Activated CD4-positive, alpha-beta T cell treated with anti-CD3 and anti-CD28 coated beads, Interleukin-2, Interleukin-4, amounts not matched to agents 100 ng/mL and 50 ng/mL, durations not matched to agents 16 hours and 8 hours (primary cell): Measurements from ENCODE around the gene NLGN1.

Source experiments
- DNase-seq: peaks from one replicate; pipeline ENCODE4 v3.0.0-alpha.2; 2020; ENCODE audit warnings: low spot score

Gene NLGN1

DNA sequence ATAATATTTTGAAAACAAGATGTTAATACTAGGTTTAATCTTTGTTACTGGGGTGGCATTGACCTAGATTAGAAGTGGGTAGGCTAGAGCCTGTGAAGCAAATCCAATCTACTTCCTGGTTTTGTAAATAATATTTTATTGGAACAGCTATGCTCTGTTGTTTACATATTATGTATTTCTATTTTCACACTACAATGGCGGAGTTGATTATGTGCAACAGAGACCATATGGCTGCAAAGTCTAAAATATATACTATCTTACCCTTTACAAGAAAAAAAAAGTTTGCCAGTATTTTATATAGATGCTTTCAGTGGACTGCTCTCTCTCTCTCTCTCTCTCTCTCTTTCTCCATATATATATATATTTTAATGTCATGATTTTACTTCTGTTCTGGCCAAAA is 244.2 kb downstream of the NLGN1 start:
- DNase-seq, result no peak

GRCh38 chr3:173644086-173645082 is 246.8 kb downstream of the NLGN1 start:
- no peak for DNase-seq

- DNase-seq, result no peak
These were observed 253.1 kb downstream of the NLGN1 start for GRCh38 chr3:173650596-173650995.

DNA sequence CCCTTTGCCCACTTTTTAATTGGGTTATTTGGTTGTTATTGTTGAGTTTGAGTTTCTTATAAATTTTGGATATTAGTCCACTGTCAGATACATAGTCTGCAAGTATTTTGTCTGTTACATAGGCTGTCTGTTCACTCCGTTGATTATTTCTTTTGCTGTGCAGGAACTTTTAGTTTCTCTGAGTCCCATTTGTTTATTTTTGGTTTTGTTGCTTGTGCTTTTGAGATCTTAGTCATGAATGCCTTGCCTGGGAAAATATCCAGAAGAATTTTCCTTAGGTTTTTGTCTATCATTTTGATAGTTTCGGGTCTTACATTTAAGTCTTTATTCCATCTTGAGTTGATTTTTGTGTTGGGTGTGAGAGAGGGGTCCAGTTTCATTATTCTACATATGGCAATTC is 254.5 kb downstream of the NLGN1 start:
- DNase-seq, result no peak

DNA sequence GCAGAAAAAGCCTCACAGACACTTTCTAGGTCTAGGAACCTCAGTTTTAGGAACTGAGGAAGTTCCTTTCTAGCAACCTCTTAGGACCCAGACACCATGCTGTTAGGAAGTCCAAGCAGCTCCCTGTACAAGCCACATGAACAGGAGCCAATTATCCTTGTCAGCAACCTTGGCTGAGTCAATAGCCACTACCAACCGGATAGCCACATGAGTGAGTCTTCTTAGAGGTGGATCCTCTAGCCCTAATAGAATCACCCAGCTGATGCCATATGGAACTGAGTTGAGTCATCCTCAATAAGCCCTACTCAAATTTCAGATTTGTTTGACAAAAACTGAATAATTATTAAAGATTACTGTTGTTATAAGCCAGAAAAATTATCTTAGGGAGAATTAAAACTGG is 256.2 kb downstream of the NLGN1 start:
- DNase-seq, result no peak

DNA sequence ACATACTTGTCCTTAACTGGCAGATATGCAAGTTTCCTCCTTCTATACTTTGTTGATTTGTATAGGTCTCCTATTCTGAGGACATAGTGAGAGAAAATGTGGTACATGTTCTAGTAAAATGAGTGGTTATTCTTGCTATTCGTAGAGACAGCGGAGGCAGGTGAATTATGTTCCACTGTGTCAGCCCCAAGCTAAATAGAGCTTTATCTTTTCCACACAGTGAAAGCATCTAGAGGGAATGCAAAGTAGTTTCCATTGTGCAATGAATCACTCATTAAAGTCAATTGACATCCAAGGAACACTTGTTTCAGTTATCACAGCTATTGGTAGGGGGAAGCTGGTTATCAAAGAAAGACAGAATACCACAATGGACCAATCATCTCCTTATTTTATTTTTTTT is 262.4 kb downstream of the NLGN1 start:
- DNase-seq, result no peak

DNA sequence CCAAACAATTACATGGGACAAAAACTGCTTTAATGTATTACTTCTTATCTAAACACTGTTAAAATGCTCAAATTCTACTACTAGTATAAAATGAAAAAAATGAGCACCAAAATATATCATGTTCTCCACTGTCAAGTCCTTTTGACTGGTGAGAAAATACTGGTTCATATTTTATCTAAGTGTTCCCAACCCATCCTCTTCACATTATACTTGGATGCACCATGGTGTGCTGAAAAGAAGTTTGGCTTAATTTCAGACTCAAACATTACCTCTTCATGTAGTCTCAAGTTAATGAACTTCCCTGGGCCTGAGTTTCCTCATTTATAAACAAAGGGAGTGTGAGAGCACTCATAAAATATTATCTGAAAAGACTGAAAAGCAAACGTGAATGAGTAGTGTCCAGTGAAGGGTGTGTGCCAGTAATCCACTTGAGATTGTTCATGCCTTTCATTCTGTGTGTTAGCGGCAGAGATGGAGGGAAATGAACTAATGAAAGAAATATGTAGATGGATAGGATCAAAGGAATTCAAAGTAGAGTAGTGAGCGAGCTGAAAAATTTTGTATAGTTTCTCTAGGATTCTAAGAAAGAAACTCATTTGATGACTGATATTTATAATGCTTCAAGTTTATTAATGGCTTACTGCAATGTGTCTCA is 263.2 kb downstream of the NLGN1 start:
- DNase-seq, result no peak

DNA sequence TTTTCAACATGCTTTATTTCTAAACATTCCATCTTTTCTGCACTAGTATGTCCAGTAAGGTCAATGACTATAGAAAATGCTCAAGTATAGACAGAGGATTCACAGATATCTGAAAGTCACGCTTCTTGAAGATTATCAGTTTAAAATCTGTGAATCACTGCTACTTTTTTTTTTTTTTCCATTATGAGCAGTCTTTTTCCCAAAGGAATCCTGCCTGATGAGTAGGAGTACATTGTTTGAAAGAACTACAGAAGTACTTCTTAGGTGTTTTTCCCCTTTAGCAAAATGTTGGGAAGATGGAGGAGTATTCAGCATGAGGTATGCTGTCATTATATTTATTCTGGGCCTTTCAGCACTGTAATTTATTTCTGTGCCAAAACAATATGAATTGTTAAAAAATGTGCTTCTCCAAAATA is 266.2 kb downstream of the NLGN1 start:
- no peak for DNase-seq

DNA sequence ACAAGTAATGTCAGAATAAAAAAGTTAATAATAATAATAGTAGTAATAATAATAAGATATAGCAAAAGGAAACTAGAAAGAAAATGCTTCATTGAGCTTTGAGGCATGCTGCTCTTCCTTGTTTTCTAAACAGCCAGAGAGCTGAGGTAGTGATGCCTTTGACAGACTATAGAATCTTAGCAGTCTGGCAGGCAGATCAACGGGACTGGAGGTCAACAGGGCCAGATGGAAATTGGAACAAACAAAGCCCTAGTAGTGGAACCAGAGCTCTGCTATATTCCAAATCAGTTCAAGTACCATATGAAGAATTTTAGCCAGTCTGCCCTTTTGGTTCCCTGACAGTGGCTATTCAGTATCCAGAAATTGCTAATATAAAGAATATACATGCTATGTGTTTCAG is 278.6 kb downstream of the NLGN1 start:
- DNase-seq, result no peak

DNA sequence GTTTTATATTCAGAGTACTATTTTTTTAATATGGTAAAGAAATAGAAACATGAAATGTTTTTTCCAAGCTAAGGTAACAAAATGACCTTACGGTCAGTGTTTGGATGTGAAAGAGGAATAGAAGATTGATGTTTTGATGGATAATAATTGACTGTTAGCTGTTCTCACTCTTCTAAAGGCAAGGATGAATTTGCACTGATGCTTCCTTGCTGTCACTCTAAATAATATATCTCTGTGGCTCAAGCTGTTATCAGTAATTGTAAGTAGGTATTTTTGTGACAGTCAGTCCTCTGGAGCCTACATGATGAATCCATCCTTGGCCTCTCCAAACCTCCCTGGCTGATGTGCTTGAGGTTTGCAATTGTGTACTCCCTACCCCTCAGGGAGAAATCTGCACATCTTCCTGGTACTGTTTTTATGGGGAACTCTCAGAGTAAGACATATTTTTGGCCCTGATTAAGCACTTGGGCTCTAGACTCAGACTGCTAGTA is 283.7 kb downstream of the NLGN1 start:
- no peak for DNase-seq

- no peak for DNase-seq
These were observed 287.9 kb downstream of the NLGN1 start for GRCh38 chr3:173685456-173685855.

GRCh38 chr3:173688216-173688842 is 290.8 kb downstream of the NLGN1 start:
- DNase-seq, result no peak

DNA sequence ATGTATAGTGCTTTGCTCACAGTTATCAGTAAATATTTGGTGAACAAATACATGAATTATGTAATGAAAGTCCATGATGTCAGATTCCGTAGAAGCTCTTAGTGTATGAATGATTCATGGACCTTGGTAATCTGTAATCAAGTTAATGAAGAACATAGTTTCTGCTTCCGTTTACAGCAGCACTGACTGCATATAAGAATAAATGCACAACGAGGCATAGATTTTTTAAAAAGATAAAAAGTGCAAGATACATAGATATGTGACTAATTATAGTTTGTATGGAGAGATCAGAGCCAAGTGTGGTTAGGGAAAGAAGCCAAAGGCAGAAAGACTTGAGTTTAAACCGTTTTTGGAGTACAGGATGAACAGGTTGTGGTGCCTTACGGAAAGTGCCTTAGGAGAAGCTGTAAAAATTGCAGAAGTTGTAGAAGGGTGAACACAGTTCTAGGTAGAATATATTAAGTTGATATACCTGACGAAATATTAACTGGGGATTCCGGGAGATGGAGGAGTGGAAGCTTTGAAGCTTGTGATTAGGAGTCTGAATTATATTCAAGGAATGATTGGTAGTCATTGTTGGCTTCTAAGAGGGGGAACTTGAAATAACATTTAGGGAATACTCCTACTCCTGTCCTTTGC is 293.1 kb downstream of the NLGN1 start:
- DNase-seq, result no peak

- no peak for DNase-seq
These were observed 301.8 kb downstream of the NLGN1 start for GRCh38 chr3:173699353-173699752.

DNA sequence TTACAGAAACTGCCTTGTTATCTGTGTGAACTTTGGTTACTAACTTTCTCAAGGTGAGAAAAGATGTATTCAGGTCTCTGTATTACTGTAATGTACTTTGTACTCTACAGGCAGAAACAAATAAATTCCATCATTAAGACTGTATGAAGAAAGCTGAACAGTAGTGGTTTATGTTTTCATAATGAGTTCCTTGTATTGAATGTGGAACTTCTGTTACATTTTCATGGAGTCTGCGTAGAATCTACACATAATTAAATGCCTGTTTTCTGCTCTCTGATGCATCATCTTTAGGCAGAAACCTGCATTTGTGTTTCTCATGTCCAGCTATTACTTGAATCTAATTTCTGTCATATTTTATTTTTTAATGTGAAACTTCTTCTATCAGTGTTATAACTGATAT is 302.8 kb downstream of the NLGN1 start:
- no peak for DNase-seq

GRCh38 chr3:173702561-173702960 is 305.0 kb downstream of the NLGN1 start:
- DNase-seq, result no peak

- DNase-seq, result no peak
These were observed 306.2 kb downstream of the NLGN1 start for GRCh38 chr3:173703771-173704170.

GRCh38 chr3:173706630-173707029 is 309.1 kb downstream of the NLGN1 start:
- DNase-seq, result no peak

GRCh38 chr3:173708191-173708590 is 310.6 kb downstream of the NLGN1 start:
- no peak for DNase-seq

- no peak for DNase-seq
These were observed 311.5 kb downstream of the NLGN1 start for GRCh38 chr3:173709026-173709425.

DNA sequence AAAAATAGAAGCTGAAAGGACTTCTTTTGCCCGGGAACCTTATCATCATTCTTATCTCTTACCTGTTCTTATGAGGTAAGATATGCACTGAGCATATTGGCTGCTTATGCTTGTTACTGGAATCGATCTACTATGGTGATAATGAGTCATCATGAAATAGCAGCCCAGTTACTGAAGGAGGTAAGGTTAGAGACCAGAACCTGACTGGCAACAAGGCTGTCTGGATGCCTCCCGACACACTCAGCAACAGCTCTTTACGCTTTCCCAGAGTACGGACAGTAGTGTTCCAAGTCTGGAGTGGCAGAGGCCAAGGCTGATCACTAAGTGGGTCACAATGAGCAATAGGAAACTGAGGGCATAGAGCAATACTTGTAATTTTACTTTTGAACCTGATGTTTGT is 314.1 kb downstream of the NLGN1 start:
- no peak for DNase-seq

GRCh38 chr3:173719585-173719984 is 322.0 kb downstream of the NLGN1 start:
- no peak for DNase-seq
